Breast epithelium (tissue), 4 donors: ENCODE results near the gene SLC15A3. TPM values are rescaled to one million over a fixed set of nuclear protein-coding genes. Genes with fewer than 3 reads are reported as not detected.

Experiments
- DNase-seq, 2 donors: peaks; one replicate each; pipeline ENCODE4 v3.0.0-alpha.2; 2019; ENCODE audit warnings: low spot score in 2 of 2
- H3K27ac ChIP-seq, 2 donors: fragments of 200-600 bp; sonication (generic) in 1 of 2; one replicate each; pipeline ENCODE4 v1.5.1; 2016 to 2019; ENCODE audit warnings: mild to moderate bottlenecking in 1 of 2
- H3K27me3 ChIP-seq, 2 donors: fragments of 200-600 bp; sonication (generic) in 1 of 2; one replicate each; pipeline versions ENCODE4 v1.5.1 to v1.6.0; 2017 to 2019; ENCODE audit warnings: control low read depth in 1 of 2, mild to moderate bottlenecking in 1 of 2
- H3K36me3 ChIP-seq: fragments of 200-600 bp; one replicate; pipeline ENCODE4 v1.5.1; 2019
- H3K4me1 ChIP-seq, 2 donors: fragments of 200-600 bp; sonication (generic); one replicate each; pipeline ENCODE4 v1.5.1; 2016 to 2019; ENCODE audit warnings: control low read depth in 1 of 2
- H3K4me3 ChIP-seq, 3 donors: fragments of 200-600 bp; sonication (generic); 1 replicate in 2 of 3; 2 replicates in 1 of 3; pipeline ENCODE4 v1.5.1; 2016 to 2019; ENCODE audit warnings: mild to moderate bottlenecking in 3 of 3, moderate library complexity in 2 of 3
- H3K9me3 ChIP-seq, 2 donors: fragments of 200-600 bp; sonication (generic) in 1 of 2; one replicate each; pipeline ENCODE4 v1.5.1; 2016 to 2019; ENCODE audit warnings: control low read depth in 1 of 2
- POLR2A ChIP-seq: fragments of 450-650 bp; IDR thresholded peaks from one replicate; pipeline ENCODE4 v1.6.1; 2016; ENCODE audit warnings: antibody characterized with exemption, mild to moderate bottlenecking, moderate library complexity
- POLR2AphosphoS5 ChIP-seq, 3 donors: sonication (generic); formaldehyde crosslinking; IDR thresholded peaks; one replicate each; pipeline ENCODE4 v1.6.1; 2017; ENCODE audit warnings: antibody characterized with exemption in 3 of 3
- intact Hi-C: fragments of 100-400 bp; cut with DNase I; formaldehyde crosslinking; loops from one replicate; pipeline ENCODE4 v1.15.1; 2023; ENCODE audit warnings: low total_unique reads
- total RNA-seq, 3 donors: library from RNA; depleted of rRNA; stranded (reverse); fragments of >200 nt; gene quantifications; one replicate each; pipeline ENCODE4 v1.1.0, GENCODE V29; 2016
- TF ChIP-seq, protein P1 (sequence below), 3 donors: fragments of 450-650 bp; IDR thresholded peaks; one replicate each; pipeline ENCODE4 v1.5.1; 2016 to 2017; ENCODE audit warnings: antibody characterized with exemption in 3 of 3, mild to moderate bottlenecking in 3 of 3, moderate library complexity in 3 of 3

Gene SLC15A3
- total RNA-seq, 3 donors from 2014 or later = 8.8 to 23.2 (median 20.8) TPM

- DNase-seq = no peak
- Histone ChIP-seq H3K4me1 (peaks cover 0 to 8% of the 10 kb centered on the region in 2 donors), H3K27me3 (no peaks in the 10 kb centered on the region), H3K27ac (no peak overlapping the region), H3K36me3 (no peaks in the 10 kb centered on the region), H3K9me3 (no peaks in the 10 kb centered on the region), H3K4me3 (no peak overlapping the region)
- TF ChIP-seq POLR2A = no peak
- TF ChIP-seq, protein P1, sequence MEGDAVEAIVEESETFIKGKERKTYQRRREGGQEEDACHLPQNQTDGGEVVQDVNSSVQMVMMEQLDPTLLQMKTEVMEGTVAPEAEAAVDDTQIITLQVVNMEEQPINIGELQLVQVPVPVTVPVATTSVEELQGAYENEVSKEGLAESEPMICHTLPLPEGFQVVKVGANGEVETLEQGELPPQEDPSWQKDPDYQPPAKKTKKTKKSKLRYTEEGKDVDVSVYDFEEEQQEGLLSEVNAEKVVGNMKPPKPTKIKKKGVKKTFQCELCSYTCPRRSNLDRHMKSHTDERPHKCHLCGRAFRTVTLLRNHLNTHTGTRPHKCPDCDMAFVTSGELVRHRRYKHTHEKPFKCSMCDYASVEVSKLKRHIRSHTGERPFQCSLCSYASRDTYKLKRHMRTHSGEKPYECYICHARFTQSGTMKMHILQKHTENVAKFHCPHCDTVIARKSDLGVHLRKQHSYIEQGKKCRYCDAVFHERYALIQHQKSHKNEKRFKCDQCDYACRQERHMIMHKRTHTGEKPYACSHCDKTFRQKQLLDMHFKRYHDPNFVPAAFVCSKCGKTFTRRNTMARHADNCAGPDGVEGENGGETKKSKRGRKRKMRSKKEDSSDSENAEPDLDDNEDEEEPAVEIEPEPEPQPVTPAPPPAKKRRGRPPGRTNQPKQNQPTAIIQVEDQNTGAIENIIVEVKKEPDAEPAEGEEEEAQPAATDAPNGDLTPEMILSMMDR (IDR thresholded peaks at IDR 0.05) = no peak
- no peak for TF ChIP-seq POLR2AphosphoS5 (IDR thresholded peaks at IDR 0.05)
- intact Hi-C loops = no loop called here
These were observed 13.5 kb downstream of the SLC15A3 start for GRCh38 chr11:60938500-60938899.

- intact Hi-C loops = no loop called here
- H3K27ac ChIP-seq = no peak overlapping the region
- H3K27me3 ChIP-seq = no peaks in the 10 kb centered on the region
- no peak for DNase-seq
- H3K4me3 ChIP-seq = no peak overlapping the region
- H3K9me3 ChIP-seq = no peaks in the 10 kb centered on the region
- no peaks in the 10 kb centered on the region for H3K36me3 ChIP-seq
- TF ChIP-seq POLR2A (no peak), POLR2AphosphoS5 (IDR thresholded peaks at IDR 0.05) (no peak)
- TF ChIP-seq, protein P1 (IDR thresholded peaks at IDR 0.05) = no peak
- H3K4me1 ChIP-seq = peaks cover 0 to 8% of the 10 kb centered on the region in 2 donors
These were observed 14.2 kb downstream of the SLC15A3 start for GRCh38 chr11:60937811-60938210.

DNA sequence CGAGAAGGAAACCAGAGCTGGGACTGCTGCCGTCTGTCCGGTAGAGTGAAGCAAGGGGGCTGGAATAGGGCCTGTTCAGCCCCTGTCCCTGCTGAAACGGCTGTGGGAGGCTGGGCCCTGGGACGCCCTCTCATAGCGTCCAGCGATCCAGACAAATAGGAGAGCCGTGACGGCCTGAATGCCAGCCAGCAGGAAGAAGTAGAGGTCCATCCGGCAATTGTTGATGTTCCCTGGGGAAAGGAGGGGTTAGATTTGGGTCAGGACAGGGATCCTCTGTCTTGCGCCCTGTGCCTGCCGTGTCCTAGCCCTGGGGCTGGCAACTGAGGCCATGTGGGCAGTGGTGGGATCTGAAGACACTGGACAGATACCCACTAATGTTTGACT lies 14.8 kb downstream of the SLC15A3 start:
- Histone ChIP-seq H3K27ac (peak overlapping the region in 1 of 2 donors; percentile 38), H3K36me3 (no peaks in the 10 kb centered on the region), H3K9me3 (no peaks in the 10 kb centered on the region), H3K4me1 (peaks cover 0 to 2% of the 10 kb centered on the region in 2 donors), H3K4me3 (no peak overlapping the region), H3K27me3 (no peaks in the 10 kb centered on the region)
- TF ChIP-seq, protein P1 (IDR thresholded peaks at IDR 0.05) = no peak
- TF ChIP-seq POLR2AphosphoS5 (IDR thresholded peaks at IDR 0.05) = no peak
- no peak for TF ChIP-seq POLR2A
- DNase-seq = no peak
- intact Hi-C loops = no loop called here

DNA sequence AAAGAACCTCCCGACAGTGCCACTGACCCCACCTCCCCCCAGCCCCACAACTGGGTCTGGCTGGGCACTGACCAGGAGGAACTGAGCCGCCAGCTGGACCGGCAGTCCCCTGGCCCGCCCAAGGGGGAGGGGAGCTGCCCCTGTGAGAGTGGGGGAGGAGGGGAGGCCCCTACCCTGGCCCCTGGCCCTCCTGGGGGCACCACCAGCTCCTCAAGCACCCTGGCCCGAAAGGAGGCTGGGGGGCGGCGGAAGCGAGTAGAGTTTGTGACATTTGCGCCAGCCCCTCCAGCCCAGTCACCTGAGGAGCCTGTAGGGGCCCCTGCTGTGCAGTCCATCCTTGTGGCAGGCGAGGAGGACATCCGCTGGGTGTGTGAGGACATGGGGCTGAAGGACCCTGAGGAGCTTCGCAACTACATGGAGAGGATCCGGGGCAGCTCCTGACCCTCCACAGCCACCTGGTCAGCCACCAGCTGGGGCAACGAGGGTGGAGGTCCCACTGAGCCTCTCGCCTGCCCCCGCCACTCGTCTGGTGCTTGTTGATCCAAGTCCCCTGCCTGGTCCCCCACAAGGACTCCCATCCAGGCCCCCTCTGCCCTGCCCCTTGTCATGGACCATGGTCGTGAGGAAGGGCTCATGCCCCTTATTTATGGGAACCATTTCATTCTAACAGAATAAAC lies 15.4 kb downstream of the SLC15A3 start:
- Histone ChIP-seq H3K4me1 (no peaks in the 10 kb centered on the region), H3K4me3 (no peak overlapping the region), H3K27ac (peak overlapping the region in 1 of 2 donors; percentile 38), H3K27me3 (no peaks in the 10 kb centered on the region), H3K36me3 (no peaks in the 10 kb centered on the region), H3K9me3 (no peaks in the 10 kb centered on the region)
- DNase-seq = no peak
- intact Hi-C loops = no loop called here
- TF ChIP-seq POLR2AphosphoS5 (IDR thresholded peaks at IDR 0.05) = no peak
- TF ChIP-seq, protein P1 (IDR thresholded peaks at IDR 0.05) = no peak
- no peak for TF ChIP-seq POLR2A

- Histone ChIP-seq H3K4me1 (no peaks in the 10 kb centered on the region), H3K36me3 (no peaks in the 10 kb centered on the region), H3K9me3 (no peaks in the 10 kb centered on the region), H3K27me3 (no peaks in the 10 kb centered on the region), H3K4me3 (no peak overlapping the region), H3K27ac (no peak overlapping the region)
- intact Hi-C loops = no loop called here
- no peak for DNase-seq
- TF ChIP-seq, protein P1 (IDR thresholded peaks at IDR 0.05) = no peak
- TF ChIP-seq POLR2A = no peak
- no peak for TF ChIP-seq POLR2AphosphoS5 (IDR thresholded peaks at IDR 0.05)
These were observed 16.1 kb downstream of the SLC15A3 start for GRCh38 chr11:60935676-60936442.
